Measurements from ENCODE around the gene TDO2.
"Not testable (repeated sequence)": the region's sequence is repeated elsewhere in the genome, so short reads cannot be mapped to it uniquely, and the experiment has no call there.

Gene TDO2

DNA sequence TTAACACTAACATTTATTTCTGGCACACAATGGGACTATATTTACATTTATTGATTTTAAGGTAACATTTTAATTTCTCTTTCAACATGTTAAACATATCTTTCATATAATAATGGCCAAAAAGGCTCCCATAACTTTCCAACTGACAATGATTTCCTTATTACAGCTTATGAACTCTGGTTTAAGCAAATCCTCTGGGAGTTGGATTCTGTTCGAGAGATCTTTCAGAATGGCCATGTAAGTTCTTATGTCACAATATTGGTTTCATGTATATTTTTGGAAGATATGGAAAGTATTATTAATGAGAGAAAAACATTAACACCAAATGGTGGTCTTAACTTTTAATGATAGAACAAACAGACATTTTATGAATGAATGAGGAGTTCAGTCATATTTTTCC is 4.1 kb downstream of the TDO2 start:
- DNase-seq (ENCODE audit: low spot score): no peak

DNA sequence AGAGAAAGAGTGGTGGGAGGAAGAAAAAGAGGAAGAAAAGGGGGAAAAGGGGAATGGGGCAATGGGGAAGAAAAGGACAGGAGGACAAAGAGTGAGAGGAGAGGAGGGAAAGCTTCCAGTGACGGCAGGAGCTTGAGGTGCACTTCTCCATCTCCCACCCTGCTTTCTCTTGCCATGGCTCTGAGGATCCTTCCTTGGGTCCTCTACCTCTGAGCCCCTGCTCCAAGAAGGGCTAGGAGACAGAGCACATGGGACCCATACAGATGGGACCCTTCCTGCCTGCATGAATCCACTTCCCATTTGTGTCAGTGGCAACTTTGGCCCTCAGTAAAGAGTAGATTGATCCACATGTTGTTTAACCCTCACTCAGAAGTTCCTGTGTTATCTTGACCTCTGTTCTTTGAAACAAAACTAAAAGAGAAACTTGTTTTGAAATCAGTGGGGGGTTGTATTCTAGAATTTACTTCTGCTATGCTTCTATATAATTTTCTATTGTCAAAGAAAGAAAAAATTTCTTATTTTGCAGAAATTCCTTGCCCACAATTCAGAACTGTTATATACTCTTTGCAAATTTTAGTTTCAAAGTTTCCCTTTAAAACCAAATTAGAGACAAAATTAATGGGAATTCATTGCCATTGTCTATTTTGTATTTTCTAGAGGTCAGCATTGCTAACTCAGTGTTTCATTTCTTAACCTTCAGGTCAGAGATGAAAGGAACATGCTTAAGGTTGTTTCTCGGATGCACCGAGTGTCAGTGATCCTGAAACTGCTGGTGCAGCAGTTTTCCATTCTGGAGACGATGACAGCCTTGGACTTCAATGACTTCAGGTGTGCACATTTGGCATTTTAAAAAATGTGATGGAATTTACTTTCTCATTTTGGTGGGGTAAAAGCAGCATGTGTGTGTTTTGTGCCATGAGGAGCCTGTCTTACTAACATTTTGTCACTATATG is 5.0 kb downstream of the TDO2 start:
- no peak for DNase-seq (ENCODE audit: low spot score)

DNA sequence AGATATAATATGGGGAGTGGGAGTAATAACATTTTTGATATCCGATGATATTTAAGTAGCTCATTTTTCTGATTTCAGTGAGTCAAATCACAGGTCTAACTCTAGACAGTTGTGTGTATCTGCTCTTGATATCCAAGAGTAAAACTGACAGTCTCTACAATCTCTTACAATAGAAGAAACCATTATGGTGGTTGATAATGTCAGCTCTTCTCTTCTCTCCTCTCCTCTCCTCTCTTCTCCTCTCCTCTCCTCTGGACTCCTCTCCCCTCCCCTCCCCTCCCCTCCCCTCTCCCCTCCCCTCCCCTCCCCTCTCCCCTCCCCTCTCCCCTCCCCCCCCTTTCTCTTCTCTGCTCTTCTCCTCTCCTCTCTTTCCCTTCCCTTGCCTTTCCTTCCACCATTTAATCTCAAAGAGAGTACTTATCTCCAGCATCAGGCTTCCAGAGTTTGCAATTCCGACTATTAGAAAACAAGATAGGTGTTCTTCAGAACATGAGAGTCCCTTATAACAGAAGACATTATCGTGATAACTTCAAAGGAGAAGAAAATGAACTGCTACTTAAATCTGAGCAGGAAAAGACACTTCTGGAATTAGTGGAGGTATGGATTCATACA is 6.2 kb downstream of the TDO2 start:
- DNase-seq (ENCODE audit: low spot score): no peak

DNA sequence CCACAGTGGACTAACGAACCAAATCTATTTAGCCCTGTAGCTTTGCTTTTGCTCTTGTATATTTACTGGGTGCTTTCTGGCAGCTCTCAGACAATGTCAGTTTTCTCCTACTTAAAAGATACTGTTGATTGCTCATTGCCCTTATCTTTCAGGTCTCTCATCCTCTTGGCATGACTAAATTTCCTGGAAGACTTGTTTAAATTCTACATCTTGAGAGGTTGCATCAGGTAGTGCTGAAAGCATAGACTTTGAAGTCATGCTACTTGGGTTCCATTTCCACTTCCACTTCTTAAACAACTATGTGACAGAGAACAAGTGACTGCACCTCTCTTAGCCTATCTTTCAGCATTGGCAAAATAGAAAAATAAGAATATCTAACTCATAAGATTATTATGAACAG is 8.4 kb downstream of the TDO2 start:
- DNase-seq (ENCODE audit: low spot score): no peak

DNA sequence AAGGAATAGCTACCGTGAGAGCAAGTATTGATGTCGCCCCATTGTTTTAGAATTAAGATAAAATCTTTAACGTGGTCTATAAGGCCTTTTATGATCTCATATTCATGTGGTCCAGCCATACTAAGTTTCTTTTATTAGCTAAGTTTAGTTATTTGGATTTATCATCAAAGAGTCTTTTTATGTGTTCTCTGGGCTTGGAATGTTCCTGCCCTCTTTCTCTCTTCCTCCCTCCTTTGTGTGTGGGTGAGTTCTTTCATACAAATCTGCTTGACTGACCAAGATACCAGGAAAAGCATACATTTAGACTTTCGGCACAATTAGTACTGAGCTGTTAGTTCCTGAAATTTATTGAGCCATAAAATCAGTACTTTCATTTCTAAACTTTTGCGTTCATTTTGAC is 11.3 kb downstream of the TDO2 start:
- no peak for DNase-seq (ENCODE audit: low spot score)

DNA sequence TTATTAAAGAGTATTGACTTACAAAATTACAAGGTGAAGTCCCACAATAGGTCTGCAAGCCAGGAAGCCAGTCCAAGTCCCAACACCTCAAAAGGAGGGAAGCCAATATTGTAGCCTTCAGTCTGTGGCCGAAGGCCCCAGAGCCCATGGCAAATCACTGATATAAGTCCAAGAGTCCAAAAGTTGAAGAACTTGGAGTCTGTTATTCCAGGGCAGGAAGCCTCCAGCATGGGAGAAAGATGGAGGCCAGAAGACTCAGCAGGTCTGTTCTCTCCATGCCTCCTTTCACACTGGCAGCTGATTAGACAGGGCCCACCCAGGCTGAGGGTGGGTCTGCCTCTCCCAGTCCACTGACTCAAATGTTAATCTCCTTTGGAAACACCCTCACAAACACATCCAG is 18.1 kb downstream of the TDO2 start:
- DNase-seq (ENCODE audit: low spot score): no peak

DNA sequence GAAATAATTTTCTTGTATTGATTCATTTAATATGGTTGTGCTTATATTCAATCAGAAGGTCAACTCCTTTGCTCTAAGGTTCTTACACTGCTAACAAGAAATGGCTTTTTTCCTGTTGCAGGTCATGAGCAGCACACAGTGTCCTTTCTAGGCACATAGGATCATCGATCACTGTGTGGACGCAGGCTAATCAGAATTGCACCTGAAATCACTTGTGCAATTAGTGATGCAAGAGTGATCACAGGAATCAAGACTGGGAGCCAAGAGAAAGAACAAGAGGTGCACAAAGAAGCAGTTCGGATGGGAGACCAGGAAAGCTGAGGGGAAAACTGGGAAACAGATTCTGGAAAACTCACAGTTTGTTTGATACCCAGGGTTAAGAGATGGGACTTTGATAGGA is 21.1 kb downstream of the TDO2 start:
- no peak for DNase-seq (ENCODE audit: low spot score)

DNA sequence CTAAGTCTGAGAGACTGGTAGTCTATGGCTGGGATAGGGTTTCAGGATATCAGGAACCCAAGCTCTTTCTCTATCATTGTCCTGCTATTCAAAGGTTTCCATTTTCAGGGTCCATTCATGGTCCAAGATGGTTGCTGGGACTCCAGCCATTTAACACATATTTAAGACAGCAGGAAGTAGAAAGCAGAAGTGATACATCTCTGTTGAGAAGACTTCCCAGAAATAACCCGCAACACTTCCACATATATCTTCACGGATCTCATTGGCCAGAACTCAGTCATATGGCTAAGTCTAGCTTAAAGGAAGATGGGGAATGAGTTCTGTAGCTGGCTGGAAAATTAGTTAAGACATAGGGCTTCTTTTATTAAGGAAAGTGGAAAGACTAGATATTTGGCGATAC is 26.3 kb downstream of the TDO2 start:
- no peak for DNase-seq (ENCODE audit: low spot score)

DNA sequence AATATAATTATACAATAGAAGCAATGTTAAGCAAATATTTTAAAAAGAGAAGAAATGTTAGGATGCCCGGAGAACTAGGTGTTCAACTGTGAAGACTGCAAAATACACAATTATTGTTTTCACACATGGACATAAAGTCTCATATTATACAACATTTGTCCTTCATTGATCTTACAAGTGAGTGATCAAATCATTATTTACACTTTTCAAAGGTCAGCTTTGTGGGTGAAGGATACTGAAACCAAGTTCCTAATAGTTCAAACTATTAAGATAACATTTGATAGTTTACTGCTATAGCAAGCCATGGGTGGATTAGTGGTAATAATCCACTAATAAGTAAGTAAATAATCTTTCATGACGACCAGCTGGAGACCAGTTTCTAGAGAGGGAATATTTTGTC is 26.8 kb downstream of the TDO2 start:
- DNase-seq (ENCODE audit: low spot score): no peak

DNA sequence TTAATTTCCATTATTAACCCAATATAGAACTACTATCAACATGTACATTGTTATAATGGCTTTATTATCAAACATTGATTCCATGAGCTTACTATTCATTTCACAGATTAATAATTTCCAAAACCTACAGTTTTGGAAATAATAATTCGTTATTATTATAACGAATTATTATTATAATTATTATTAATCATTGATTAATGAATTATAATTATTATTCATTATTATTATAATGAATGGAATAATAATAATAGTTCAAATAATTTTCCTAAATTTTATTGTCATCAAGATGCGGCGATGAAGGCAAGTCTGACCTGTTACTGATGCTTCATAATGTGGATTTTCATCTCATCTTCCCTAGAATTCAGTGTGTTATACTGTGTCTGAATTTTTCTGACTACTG is 28.1 kb downstream of the TDO2 start:
- no peak for DNase-seq (ENCODE audit: low spot score)

DNA sequence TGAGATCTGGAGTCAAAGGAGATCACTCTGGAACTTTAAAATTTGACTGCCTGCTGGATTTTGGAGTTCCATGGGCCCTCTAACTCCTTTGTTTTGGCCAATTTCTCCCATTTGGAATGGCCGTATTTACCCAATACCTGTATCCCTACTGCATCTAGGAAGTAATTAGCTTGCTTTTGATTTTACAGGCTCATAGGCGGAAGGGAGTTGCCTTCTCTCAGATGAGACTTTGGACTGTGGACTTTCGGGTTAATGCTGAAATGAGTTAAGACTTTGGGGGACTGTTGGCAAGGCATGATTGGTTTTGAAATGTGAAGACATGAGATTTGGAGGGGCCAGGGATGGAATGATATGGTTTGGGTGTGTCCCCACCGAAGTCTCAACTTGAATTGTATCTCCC is 31.1 kb downstream of the TDO2 start:
- not testable (repeated sequence) for DNase-seq (ENCODE audit: low spot score)

DNA sequence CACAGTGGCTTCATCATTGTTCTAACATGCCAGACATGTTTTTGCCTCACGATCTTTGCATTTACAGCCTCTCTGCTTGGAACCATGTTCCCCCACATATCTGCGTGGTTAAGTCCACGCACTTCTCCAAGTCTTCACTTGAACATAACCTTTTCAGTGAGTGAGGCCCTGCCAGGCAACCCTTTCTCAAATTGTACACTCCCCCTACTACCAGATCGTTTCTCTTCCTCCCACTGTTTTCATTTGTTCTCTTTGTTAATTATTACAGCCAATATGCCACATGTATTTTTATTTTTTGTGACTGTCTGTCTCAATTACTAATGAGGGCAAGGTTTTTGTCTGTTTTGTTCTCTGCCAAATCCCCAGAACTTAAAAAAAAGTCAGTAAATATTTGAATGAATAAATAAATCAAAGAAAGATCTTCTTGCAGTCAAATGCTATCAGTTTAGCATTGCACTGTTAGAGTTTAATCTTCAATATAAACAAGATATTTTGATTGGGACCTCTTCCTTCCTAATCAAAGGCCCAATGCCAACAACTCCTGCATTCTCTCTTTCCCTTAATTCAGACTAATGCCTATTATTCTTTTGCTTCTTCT is 32.0 kb downstream of the TDO2 start:
- DNase-seq (ENCODE audit: low spot score): no peak

DNA sequence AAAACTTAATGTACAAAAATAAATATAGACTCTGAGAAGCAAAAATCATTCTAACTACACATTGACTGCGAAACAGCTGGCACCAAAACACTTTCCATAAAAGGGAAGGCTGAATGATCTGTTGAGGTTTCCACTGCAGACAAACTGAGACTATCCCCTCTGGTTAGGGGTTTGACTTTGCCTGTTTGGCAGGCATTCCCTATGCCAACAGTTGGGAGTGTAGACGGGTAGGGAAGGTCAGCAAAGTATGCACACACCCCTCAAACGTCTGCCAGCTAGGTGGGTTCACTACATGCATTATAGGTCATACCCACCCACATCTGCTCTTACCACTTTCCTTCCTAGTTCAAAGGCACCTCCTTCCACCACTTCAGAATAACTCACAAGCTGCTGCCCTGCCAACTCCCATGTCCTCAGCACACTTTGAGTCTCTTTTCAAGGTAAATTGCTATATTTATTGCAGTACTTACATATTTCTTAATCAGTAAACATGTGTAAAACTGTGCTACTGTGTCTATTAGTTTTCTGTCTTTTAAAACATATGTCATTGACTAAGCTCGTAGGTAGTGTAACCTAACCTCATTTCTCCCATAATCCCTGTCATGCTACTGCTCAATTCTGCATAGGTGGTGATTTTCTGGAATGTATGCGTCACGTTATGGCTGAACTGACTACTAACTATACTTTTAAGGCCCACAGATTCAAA is 37.7 kb downstream of the TDO2 start:
- DNase-seq (ENCODE audit: low spot score): no peak

DNA sequence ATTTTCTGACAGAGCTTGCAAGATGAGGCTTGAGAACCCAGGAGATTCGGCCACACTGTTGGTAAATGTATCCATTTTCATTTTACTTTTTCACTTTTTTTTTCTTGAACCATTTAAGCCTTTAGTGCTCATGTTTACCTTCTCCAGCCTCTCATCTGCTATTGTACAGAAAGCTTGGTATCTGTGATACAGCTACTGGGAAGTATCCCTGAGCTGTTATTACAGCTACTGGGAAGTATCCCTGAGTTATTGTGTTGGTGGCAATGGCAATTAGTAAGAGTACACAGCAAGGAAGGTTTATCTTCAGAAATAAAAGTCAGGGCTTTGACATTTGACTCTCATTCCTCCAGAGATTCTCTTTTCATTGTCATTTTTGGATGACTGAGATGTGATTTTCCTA is 38.3 kb downstream of the TDO2 start:
- no peak for DNase-seq (ENCODE audit: low spot score)

DNA sequence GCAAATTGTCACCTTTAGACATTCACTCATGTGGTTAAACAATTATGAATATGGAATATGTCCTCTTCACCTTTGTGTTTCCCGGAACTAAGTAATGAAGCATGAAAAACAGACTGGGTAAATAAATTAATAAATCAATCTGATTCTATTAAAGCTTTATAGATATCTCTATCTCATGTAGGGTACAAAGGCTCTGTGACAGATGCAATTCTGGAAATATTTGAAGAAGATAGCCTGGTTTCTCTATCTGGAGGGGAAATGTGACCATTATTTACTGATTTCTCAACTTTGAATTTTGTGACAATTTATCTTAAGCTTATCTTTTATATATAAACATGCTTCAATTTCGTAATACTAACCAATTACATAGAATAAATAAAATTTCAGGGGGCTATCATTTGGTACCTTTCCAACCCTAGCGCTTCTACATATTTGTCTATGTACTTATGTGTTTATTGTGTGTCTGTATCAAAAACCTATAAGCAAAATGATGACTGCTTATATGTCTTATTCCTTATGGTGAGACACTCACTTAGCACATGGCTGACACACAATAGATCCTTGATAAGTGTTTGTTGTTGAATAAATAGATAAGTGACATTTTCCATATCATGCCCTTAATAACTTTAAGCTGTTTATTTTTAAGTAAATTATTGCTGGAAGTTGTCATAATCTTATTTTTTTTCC is 40.3 kb downstream of the TDO2 start:
- DNase-seq (ENCODE audit: low spot score): no peak

DNA sequence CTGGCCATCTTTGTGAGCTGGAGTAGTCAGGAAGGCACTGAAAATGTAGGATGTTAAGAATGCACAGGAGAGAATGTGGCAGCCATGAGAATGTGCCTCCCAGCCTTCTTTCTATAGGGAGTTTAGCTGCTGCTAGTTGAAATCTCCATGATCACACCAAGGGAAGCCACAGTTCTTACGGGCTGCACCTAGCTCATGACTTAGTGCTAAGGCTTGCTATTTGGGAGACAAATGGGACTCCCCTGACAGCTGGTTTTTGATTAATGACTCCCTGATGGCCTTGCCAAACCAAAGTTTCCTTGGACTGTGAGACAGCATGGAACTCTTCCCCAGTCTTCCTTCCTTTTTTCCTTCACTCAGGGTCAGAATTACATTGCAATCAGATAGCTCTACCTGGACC is 41.0 kb downstream of the TDO2 start:
- no peak for DNase-seq (ENCODE audit: low spot score)

DNA sequence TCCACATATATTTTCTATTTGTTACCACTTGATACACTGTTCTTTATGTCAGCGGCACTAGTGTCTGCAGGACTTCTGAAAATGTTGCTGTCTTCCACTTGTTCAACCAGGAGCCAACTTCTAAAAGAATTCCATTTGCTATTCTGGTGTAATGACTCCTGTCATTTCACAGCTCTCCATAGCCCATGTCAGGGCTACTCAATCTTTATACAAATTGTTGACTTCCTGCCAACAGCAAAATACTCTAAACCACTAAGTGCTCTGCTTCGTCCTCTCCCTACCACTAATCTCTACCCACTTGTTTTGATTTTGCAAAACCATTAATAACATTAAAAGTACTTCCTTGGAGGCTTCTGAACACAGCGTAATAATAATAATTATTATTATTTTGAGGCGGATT is 43.0 kb downstream of the TDO2 start:
- no peak for DNase-seq (ENCODE audit: low spot score)

DNA sequence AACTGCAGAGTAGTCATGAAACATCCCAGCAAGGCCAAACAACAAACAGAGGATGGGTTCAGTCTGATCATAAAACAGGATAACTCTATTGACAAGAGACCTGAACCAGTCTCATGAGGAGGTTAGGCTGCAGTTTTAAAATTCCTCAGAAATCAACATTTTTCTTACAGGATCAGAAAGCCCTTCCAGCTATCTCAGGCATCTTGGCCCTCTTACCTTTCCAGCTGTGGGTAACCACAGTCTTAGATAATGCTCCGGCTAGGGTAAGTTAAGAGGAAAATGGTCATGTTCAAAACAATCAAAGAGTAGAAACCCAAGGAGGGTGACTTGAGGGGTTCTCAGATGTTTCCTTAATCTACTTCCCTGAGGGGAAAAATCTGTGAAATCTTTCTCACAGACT is 45.0 kb downstream of the TDO2 start:
- no peak for DNase-seq (ENCODE audit: low spot score)

DNA sequence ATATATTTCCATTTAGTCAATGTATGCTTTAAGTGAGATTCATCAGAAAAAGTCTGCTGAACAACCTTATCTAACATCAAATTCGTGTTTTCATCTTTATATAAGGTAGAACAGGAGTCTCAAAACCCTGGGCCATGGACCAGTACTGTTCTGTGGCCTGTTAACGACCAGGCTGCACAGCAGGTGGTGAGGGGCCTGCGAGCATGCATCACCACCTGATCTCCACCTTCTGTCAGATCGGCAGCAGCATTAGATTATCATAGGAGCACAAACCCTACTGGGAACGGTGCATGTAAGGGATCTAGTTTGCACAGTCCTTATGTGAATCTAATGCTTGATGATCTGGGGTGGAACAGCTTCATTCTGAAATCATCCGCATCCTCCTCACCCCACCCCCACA is 47.0 kb downstream of the TDO2 start:
- DNase-seq (ENCODE audit: low spot score): no peak

DNA sequence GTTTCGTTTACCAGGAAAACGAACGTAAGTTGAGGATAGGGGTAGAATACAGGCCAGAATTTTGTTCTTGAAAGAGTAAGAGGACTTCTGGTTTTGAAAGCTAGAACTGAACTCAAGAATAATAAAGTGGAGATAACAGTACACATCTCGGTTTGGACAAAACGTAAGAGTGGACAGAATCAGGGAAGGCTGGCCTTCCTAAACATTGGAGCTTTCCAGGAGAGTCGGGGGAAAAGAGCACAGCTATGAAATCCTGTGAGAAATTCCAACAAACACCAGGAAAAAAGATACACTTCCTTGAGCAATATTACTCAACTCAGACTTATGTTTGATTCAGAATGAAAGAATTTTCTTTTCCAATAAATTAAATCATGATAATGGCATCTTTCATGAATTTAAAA is 49.0 kb downstream of the TDO2 start:
- no peak for DNase-seq (ENCODE audit: low spot score)

DNA sequence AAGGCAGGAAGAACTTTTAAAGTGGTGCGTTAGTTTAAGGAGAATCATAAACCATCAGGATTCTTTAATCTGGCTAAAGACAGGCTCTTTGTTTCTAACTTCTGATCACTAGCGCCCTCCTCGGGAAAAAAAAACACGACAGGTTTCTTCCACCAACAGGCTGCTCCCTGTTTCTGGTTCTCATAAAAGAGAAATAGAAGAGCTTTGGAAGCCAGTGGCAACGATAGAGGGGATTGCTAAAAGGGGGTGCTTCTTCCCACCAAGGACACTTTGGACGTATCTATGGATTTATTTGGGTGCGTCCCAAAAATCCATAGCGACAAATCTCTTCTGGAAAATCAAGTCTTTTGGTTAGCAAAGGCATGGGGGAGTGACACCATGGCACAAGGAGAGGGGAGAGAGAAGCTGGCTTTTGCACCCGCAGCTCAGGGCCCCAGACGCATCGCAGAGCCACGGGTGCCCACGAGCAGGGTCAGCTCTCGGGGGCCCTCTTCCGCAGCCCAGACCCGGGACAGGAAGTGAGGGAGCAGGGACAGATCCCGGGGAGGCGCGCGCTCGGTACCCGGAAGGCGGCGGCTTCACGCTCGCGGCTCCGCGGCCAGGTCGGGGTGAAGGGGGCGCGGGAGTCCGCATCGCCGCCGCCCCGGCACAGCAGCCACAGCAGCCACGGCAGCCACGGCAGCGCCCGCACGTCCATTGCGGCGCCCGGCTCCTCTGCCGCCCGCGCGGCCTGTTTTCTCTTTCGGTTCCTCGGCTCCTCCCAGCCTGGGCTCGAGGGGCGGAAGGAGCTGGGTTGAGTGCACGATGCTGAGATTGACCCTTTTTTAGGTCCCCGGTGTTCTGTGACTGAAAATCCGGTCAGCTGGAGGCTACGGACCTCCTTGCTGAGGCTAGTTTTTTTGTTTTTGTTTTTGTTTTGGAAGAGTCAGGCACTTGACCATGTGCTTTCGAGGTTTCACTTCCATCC is 49.9 kb downstream of the TDO2 start, which contains the start of gene CTSO:
TSS of gene CTSO (minus strand) at position 716 of the 967 bp plus-strand sequence. CDS start at position 697, 19 bp downstream.
- no peak for DNase-seq (ENCODE audit: low spot score)

Measured in hematopoietic multipotent progenitor cell treated with erythropoietin and hydrocortisone succinate and interleukin-3 and kit ligand, for 17 days (in vitro differentiated cells).